HuH-7 (cell line): ENCODE results near the gene PDE8A.
"Not testable (repeated sequence)": the region's sequence is repeated elsewhere in the genome, so short reads cannot be mapped to it uniquely, and the experiment has no call there.

Experiments used
- DNase-seq: peaks from one replicate; pipeline ENCODE4 v3.0.0; 2011; ENCODE audit warnings: low spot score

The PDE8A gene

GRCh38 chr15:84960391-84961113 is 21.1 kb upstream of the PDE8A start:
- no peak for DNase-seq

- DNase-seq = no peak
Measured at GRCh38 chr15:84961114-84961452, 20.6 kb upstream of the PDE8A start.

- DNase-seq = no peak
Measured at GRCh38 chr15:84961707-84962106, 19.9 kb upstream of the PDE8A start.

- DNase-seq = no peak
Measured at GRCh38 chr15:84962955-84963354, 18.7 kb upstream of the PDE8A start.

GRCh38 chr15:84967380-84967779 is 14.3 kb upstream of the PDE8A start:
- no peak for DNase-seq

GRCh38 chr15:84968301-84968700 is 13.4 kb upstream of the PDE8A start:
- DNase-seq = no peak

- no peak for DNase-seq
Measured at GRCh38 chr15:84969257-84969656, 12.4 kb upstream of the PDE8A start.

GRCh38 chr15:84970843-84971242 is 10.8 kb upstream of the PDE8A start:
- DNase-seq = no peak

GRCh38 chr15:84973492-84974460 is 7.9 kb upstream of the PDE8A start:
- no peak for DNase-seq

GRCh38 chr15:84975871-84976351 is 5.7 kb upstream of the PDE8A start:
- DNase-seq = no peak

GRCh38 chr15:84976746-84977345 is 4.8 kb upstream of the PDE8A start:
- no peak for DNase-seq

GRCh38 chr15:84979651-84980050 is 2.0 kb upstream of the PDE8A start:
- peak; percentile 52 for DNase-seq

GRCh38 chr15:84980196-84981053 is 1.2 kb upstream of the PDE8A start:
- peak; percentile 85 for DNase-seq

GRCh38 chr15:84981054-84981710 is 474 bp upstream of the PDE8A start:
- peak; percentile 98 for DNase-seq

GRCh38 chr15:84982301-84982920 is 755 bp downstream of the PDE8A start:
- DNase-seq = peak; percentile 51

GRCh38 chr15:84983294-84983693 is 1.6 kb downstream of the PDE8A start:
- no peak for DNase-seq

- DNase-seq = no peak
Measured at GRCh38 chr15:84983711-84984110, 2.1 kb downstream of the PDE8A start.

- DNase-seq = no peak
Measured at GRCh38 chr15:84985158-84985557, 3.5 kb downstream of the PDE8A start.

- not testable (repeated sequence) for DNase-seq
Measured at GRCh38 chr15:84987351-84987750, 5.7 kb downstream of the PDE8A start.

GRCh38 chr15:84987949-84988624 is 6.4 kb downstream of the PDE8A start:
- DNase-seq = no peak
